Skin of body (tissue), 2 donors: ENCODE data around the gene CLSTN2. TPM values are rescaled to one million over a fixed set of nuclear protein-coding genes. Genes with fewer than 3 reads are reported as not detected.
A peak's percentile ranks its signal among the peaks of the same experiment; 100 is the strongest.

Experiments used
- DNase-seq: peaks from one replicate; lab custom pipeline; 2025; lab: John Stamatoyannopoulos, UW
- total RNA-seq: library from RNA; depleted of rRNA; stranded (reverse); fragments of >200 nt; gene quantifications from one replicate; pipeline ENCODE4 v1.2.3, GENCODE V29; 2014

CLSTN2 gene
- total RNA-seq, 1 donor from 2014 or later = 2.9 TPM

DNA sequence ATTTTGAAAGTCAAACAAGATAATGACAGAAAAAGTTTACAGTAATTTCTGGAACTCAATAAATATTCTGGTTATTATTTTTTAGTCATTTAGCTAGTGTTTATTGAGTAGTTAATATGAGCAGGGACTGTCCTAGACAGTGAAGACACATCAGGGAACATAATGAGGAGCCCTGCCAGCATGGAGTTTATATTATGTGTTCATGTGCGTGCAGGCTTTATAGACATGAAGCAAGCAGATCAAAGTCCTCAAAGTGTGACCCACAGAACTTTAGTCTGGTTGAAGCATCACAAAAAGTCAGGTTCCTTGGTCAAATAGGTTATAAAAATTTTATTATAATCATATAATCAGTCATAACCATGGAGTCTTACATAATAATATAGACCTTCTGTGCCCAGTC lies 289.3 kb downstream of the CLSTN2 start:
- no peak for DNase-seq

- no peak for DNase-seq
Measured at GRCh38 chr3:140225996-140226395, 291.0 kb downstream of the CLSTN2 start.

DNA sequence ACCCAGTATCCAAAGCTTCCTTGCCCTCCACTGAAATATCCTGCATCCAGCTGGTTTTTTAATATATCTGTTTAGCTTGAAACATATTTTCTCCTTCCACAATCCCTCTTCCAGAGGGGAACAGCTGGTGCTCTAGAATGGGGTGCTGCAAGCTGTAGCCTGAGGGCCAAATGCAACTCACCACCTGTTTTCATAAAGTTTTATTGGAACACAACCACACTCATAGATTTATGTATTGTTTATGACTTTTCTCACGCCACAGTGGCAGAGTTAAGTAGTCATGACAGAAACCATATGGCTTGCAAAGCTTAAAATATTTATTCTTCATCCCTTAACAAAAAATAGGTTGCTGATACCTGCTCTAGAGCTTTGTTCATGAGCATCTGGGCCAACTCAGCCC lies 298.7 kb downstream of the CLSTN2 start:
- DNase-seq = no peak

DNA sequence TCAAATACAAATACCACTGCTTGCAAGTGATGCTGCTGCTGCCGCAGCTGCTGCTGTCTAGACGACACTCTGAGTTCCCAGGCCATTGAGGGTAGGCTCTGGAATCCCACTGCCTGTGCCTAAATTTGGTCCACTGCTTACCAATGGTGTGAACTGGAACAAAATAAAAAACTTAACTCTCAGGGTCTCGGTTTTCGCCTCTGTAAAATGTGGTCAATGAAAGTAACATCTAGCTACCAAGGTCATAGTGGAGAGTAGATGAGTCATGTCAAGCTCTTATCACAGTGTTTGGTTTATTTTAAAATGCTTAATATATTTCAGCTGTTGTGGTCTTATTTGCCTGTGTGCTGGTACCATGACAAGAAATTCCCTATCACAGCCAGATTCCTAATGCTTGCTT lies 299.3 kb downstream of the CLSTN2 start:
- DNase-seq = no peak

DNA sequence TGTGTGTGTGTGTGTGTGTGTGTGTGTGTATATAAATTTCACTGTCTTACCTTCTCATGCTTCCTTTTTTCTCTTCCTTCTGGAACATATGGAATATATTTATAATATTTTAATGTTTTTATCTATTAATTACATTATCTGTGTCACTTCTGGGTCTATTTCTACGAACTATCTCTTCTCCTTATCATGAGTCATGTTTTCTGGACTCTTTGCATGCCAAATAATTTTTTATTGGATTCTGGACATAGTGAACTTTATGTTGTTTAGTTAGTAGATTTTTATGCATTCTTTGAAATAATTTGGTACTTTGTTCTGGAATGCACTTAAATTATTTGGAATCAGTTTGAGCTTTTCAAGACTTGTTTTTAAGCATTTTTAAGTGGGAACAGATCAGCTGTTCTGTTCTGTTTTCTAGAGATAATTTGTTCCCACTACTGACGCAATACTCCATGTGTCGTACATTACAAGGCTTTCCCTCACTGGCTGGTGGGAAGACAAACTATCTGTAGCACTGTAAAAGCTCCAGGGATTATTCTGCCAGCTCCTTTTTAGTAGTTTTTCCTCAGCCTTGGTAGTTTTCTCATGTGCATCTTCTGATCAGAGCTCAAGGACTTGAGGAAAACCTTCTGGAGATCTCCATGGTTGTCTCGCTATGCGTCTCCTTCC lies 302.0 kb downstream of the CLSTN2 start:
- DNase-seq = peak; percentile 19

DNA sequence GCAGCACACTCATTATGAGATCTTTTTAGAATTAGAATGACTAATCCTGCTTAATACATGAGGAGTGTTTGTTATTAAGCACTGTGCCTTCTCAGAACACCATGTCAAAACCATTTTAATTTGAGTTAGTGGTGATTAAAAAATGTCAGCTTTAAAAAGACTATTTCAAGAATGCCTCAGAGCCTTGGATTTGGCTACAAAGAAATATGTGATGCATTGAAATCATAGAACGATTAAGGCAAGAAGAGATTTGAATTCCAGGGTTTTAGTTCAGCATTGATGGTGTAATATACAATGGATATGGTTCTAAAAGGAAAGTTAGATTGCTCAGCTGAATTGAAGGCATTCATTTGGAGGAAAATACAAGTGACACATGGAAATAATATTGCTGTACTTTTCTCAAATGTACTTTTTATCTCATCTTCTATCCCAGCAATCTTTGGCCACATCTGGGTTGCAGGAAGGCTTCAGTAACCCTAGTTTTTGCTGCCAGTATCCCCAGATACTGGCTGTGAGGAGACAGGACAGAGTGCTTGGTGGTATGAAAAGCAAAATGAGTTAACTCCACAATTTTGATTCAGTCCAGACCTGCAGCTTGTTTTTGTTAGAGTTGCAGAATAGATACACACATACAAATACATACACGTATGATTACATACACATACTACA lies 303.8 kb downstream of the CLSTN2 start:
- peak; percentile 15 for DNase-seq

GRCh38 chr3:140242818-140243276 lies 307.9 kb downstream of the CLSTN2 start:
- DNase-seq = no peak

GRCh38 chr3:140243575-140243974 lies 308.6 kb downstream of the CLSTN2 start:
- DNase-seq = no peak

- DNase-seq = no peak
Measured at GRCh38 chr3:140244893-140245292, 309.9 kb downstream of the CLSTN2 start.

DNA sequence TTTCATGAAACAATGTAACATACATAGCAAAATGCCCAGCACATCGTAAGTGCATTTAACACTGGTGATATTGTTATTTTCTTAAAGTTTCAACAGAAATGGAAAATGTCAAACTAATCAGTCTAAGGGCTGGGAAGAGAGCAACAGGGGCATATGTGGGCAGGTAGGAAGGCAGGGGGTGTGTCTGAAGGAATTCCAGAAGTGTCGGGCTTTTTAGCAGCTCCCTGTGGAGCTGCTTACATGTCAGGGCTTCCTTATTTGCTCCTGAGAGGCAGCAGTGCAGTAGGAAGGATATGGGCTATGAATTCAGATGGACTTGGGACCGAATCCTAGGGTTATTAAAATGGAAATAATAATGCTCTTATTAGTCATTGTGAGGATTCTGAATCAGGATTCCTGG lies 311.6 kb downstream of the CLSTN2 start:
- no peak for DNase-seq

DNA sequence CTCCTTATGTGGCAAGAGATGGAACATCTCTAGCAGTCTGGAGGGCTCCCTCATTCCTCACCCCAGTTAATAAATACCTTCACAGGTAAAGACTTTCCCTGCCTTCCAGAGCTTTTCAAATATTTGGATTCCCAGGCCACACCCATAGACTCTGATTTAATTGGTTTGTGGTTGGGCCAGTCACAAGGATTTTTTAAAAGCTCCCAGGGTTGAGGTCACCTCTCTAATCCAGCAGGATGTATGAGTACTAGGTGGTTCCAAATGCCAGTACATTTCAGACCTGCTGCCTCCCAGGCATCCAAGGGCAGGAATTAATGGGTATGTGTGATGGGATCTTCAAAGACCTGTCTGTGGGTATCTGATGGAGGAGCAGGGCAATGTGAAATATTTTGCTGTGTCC lies 312.8 kb downstream of the CLSTN2 start:
- DNase-seq = no peak

GRCh38 chr3:140249188-140249587 lies 314.2 kb downstream of the CLSTN2 start:
- DNase-seq = no peak

DNA sequence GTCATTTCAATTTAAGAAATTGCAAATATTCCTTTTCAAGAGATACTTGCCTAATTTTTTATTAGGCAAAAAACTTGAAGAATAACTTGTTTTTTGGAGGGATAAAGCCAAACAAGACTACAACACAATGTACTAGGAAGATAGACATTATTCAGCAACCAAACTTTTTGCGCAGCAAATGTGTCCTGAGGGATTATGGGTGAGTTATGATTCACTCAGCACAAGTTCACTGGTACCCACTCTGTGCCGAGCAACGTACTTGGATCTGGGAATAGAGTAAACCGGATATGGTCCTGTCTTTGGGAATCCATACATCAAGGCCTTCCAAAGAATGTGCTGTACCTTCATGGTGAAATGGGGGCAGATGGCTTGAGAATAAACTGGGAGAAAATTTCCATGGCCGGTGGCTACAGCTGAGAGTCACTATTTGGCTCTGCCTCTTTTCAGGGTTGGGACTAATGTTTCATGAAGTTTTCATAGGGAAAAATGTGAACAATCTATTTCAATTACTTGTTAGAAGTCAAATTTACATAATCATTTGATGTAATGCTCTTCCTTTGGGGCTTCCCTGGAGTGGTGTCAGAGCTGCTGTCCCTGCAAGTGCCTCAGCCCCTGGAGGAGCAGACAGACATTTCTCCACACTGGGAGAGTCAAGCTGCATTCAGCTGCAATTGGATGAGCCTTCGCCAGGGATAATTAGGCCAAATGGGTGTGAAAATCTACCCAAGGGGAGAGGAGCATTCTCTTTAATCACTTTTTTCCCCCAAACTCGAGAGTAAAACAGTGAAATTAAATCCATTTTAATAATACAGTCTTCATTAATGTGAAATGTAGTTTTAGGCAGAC lies 315.2 kb downstream of the CLSTN2 start:
- no peak for DNase-seq

DNA sequence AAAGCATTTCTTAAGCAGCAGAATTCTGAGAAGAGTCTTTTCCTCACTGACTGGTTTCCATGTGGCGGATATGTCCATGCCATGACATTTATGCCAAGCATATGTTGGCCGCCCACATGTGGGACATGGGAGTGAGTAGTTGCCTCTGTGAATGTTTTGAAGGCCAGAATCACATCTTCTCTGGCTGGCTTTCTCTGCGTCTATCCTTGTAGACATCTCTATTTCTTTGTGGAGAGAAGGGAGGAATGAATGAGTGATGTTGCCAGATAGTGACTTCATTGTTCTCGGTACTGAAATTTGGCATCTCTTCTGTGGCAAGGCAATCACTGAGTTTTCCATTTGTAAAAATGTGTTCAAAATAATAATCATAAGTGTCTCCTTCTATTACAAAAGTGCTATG lies 316.0 kb downstream of the CLSTN2 start:
- peak; percentile 27 for DNase-seq

- DNase-seq = no peak
Measured at GRCh38 chr3:140251678-140252077, 316.7 kb downstream of the CLSTN2 start.

GRCh38 chr3:140252812-140253656 lies 318.0 kb downstream of the CLSTN2 start:
- DNase-seq = no peak

DNA sequence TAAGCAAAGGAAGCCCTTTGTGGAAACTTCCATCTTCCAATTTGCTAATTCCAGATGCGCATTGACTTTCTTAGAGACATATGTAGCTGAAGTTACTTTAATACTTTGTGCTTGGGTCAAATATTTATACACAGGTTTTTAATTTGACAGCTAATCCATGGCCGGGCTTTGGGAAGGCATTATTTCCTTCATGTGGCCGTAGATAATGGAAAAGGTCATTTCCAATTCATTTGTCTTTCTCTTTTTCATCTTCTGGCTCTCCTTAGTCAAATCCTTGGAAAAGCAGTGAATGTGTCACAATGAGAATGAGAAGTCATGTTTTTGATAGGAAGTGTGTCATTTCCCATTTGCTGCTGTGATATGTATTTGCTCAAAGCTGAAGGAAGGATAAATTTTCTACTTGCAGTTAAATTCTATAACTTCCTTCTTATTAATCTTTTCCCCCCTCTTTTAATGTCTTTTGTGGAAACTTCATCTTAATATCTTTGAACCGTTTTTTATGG lies 323.3 kb downstream of the CLSTN2 start:
- DNase-seq = no peak

GRCh38 chr3:140265302-140265701 lies 330.3 kb downstream of the CLSTN2 start:
- no peak for DNase-seq

- no peak for DNase-seq
Measured at GRCh38 chr3:140268103-140268502, 333.1 kb downstream of the CLSTN2 start.

DNA sequence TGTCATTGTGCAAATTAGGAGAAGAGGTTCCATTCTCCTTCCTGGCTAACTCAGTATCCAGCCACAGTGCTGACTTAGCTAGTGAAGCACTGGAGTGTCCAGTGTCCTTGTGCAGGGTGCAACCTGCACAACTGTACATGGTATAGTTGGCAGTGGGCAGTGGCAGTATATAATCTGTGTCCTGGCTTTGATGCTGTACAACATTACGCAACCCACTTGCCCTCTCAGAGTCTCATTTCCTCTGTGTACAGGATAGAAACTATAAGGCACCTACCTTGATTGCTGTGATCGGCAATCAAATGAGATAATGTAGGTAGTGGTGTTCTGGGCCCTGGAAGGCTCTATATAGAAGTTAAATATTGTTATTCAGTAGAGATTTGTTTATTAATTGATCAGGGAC lies 333.6 kb downstream of the CLSTN2 start:
- no peak for DNase-seq

DNA sequence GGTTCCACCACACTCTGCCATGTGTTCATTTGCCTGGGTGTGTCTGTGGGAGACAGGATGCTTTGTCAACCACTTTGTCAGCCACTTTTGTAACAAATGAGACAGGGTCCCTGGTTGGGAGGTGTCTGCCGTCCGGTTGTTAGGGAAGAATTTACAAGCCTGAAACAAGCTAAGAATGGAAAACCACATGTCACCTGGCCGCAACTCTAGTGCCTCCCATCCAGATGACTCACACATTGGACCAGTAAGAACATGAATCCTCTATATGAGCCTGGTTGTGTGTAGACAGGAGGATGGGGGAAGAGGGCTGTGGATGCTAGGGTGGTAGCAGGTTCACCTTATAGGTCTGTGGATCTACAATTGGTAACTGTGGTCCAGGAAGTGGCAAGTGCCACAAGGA lies 335.3 kb downstream of the CLSTN2 start:
- DNase-seq = no peak
